Testis (tissue), 3 donors: ENCODE results near the gene ADAMTS1. TPM values are rescaled to one million over a fixed set of nuclear protein-coding genes. Genes with fewer than 3 reads are reported as not detected.

Experiments
- DNase-seq: peaks from one replicate; pipeline ENCODE4 v3.0.0-alpha.2; 2019
- H3K27ac ChIP-seq, 2 donors: fragments of 200-600 bp; sonication (generic); one replicate each; pipeline ENCODE4 v1.5.1; 2019
- H3K27me3 ChIP-seq: fragments of 200-600 bp; sonication (generic); one replicate; pipeline ENCODE4 v1.5.1; 2019
- H3K36me3 ChIP-seq: fragments of 200-600 bp; sonication (generic); one replicate; pipeline ENCODE4 v1.5.1; 2017; ENCODE audit warnings: low read depth; ENCODE audit errors: missing control alignments
- H3K4me1 ChIP-seq: fragments of 200-600 bp; sonication (generic); one replicate; pipeline ENCODE4 v1.5.1; 2019
- H3K4me3 ChIP-seq, 2 donors: fragments of 200-600 bp; sonication (generic); one replicate each; pipeline ENCODE4 v1.5.1; 2017 to 2019
- H3K9me3 ChIP-seq: fragments of 200-600 bp; sonication (generic); one replicate; pipeline ENCODE4 v1.5.1; 2017
- CTCF ChIP-seq, 3 experiments: fragments of 450-650 bp in 2 of 3; fragments of 200-600 bp in 1 of 3; sonication (generic) in 1 of 3; IDR thresholded peaks; one replicate each; pipeline ENCODE4 v1.5.1; 2016 to 2019; ENCODE audit warnings: antibody characterized with exemption in 3 of 3, mild to moderate bottlenecking in 2 of 3, moderate library complexity in 1 of 3
- POLR2A ChIP-seq: fragments of 450-650 bp; IDR thresholded peaks from one replicate; pipeline ENCODE4 v1.6.1; 2017; ENCODE audit warnings: antibody characterized with exemption, mild to moderate bottlenecking, moderate library complexity
- WGBS, 2 donors: methylation state at CpG; one replicate each; pipeline ENCODE4 v1.1.5; 2018; 5-methylcytosine and 5-hydroxymethylcytosine counted together
- intact Hi-C: fragments of 100-400 bp; cut with DNase I; formaldehyde crosslinking; loops from one replicate; pipeline ENCODE4 v1.15.1; 2023; ENCODE audit warnings: low total_unique reads
- polyA plus RNA-seq: library from polyadenylated mRNA; stranded (reverse); fragments of 350-450 nt; fragmentation: Illumina TruSeq; extraction: RNeasy Lipid Tissue Mini Kit (QIAGEN cat#74804); gene quantifications from one replicate; pipeline ENCODE4 v1.2.3, GENCODE V29; 2014; ENCODE audit warnings: low read depth, low replicate concordance; ENCODE audit not compliant: insufficient read depth
- total RNA-seq, 2 donors: library from RNA; depleted of rRNA; stranded (reverse); fragments of >200 nt; gene quantifications; one replicate each; pipeline ENCODE4 v1.2.3, GENCODE V29; 2016

The ADAMTS1 gene
- total and polyA plus RNA-seq, 3 donors from 2014 or later, result 15.9 to 33.7 (median 31.3) TPM

- TF ChIP-seq CTCF (IDR thresholded peaks at IDR 0.05), result no peak
- TF ChIP-seq POLR2A, result no peak
- H3K4me3 ChIP-seq, result no peak overlapping the region
- DNase-seq, result no peak
- H3K9me3 ChIP-seq, result no peaks in the 10 kb centered on the region
- no peak overlapping the region for H3K27ac ChIP-seq
- no peaks in the 10 kb centered on the region for H3K36me3 ChIP-seq
- intact Hi-C loops, result no loop called here
- H3K4me1 ChIP-seq, result peaks cover 6% of the 10 kb centered on the region
- no peaks in the 10 kb centered on the region for H3K27me3 ChIP-seq
- 32 to 54% methylated on average over 3 of the region's 3 CpGs for WGBS, 2 donors
Observed at GRCh38 chr21:26887251-26887650, 42.0 kb upstream of the ADAMTS1 start.

GRCh38 chr21:26884436-26884835 is 39.2 kb upstream of the ADAMTS1 start:
- H3K4me1 ChIP-seq, result peaks cover 6% of the 10 kb centered on the region
- DNase-seq, result no peak
- H3K36me3 ChIP-seq, result no peaks in the 10 kb centered on the region
- intact Hi-C loops, result no loop called here
- H3K27ac ChIP-seq, result no peak overlapping the region
- H3K4me3 ChIP-seq, result no peak overlapping the region
- WGBS, 2 donors, result 88 to 95% methylated on average over 2 of the region's 2 CpGs
- TF ChIP-seq POLR2A, result no peak
- no peak for TF ChIP-seq CTCF (IDR thresholded peaks at IDR 0.05)
- H3K27me3 ChIP-seq, result no peaks in the 10 kb centered on the region
- no peaks in the 10 kb centered on the region for H3K9me3 ChIP-seq

- no peak overlapping the region for H3K4me3 ChIP-seq
- no peak overlapping the region for H3K27ac ChIP-seq
- no peaks in the 10 kb centered on the region for H3K27me3 ChIP-seq
- peaks cover 6% of the 10 kb centered on the region for H3K4me1 ChIP-seq
- DNase-seq, result no peak
- TF ChIP-seq POLR2A, result no peak
- TF ChIP-seq CTCF (IDR thresholded peaks at IDR 0.05), result no peak
- H3K36me3 ChIP-seq, result no peaks in the 10 kb centered on the region
- intact Hi-C loops, result no loop called here
- H3K9me3 ChIP-seq, result no peaks in the 10 kb centered on the region
- 56 to 63% methylated on average over 2 of the region's 2 CpGs for WGBS, 2 donors
Observed at GRCh38 chr21:26883768-26884167, 38.6 kb upstream of the ADAMTS1 start.

- H3K4me3 ChIP-seq, result no peak overlapping the region
- 44 to 52% methylated on average over 4 of the region's 4 CpGs for WGBS, 2 donors
- intact Hi-C loops, result no loop called here
- DNase-seq, result no peak
- no peaks in the 10 kb centered on the region for H3K36me3 ChIP-seq
- no peaks in the 10 kb centered on the region for H3K9me3 ChIP-seq
- no peaks in the 10 kb centered on the region for H3K4me1 ChIP-seq
- no peak overlapping the region for H3K27ac ChIP-seq
- no peak for TF ChIP-seq POLR2A
- TF ChIP-seq CTCF (IDR thresholded peaks at IDR 0.05), result peak in 2 of 3 experiments; percentile 10 to 34
- no peaks in the 10 kb centered on the region for H3K27me3 ChIP-seq
Observed at GRCh38 chr21:26881504-26882228, 36.5 kb upstream of the ADAMTS1 start.

- intact Hi-C loops, result no loop called here
- Histone ChIP-seq H3K4me1 (no peaks in the 10 kb centered on the region), H3K4me3 (no peak overlapping the region), H3K9me3 (no peaks in the 10 kb centered on the region), H3K36me3 (no peaks in the 10 kb centered on the region), H3K27me3 (no peaks in the 10 kb centered on the region), H3K27ac (no peak overlapping the region)
- WGBS, 2 donors, result 72 to 74% methylated on average over 6 of the region's 6 CpGs
- no peak for TF ChIP-seq CTCF (IDR thresholded peaks at IDR 0.05)
- no peak for TF ChIP-seq POLR2A
- DNase-seq, result no peak
Observed at GRCh38 chr21:26877018-26877417, 31.8 kb upstream of the ADAMTS1 start.
